Astrocyte (in vitro differentiated cells and primary cell): Measurements from ENCODE around the gene IQGAP3.

Experiments
- CTCF ChIP-seq: IDR thresholded peaks from 2 replicates; pipeline ENCODE4 v1.5.1; 2011; ENCODE audit warnings: low read depth, mild to moderate bottlenecking, inconsistent platforms, low read length, moderate library complexity; ENCODE audit not compliant: insufficient read depth
- EZH2 ChIP-seq: IDR thresholded peaks from 2 replicates; pipeline ENCODE4 v1.6.1; 2012; ENCODE audit warnings: mild to moderate bottlenecking, low read length, inconsistent platforms; ENCODE audit not compliant: insufficient read depth

- TF ChIP-seq CTCF: no peak
- TF ChIP-seq EZH2: no peak
Measured at GRCh38 chr1:156590326-156591180, 18.2 kb upstream of the IQGAP3 start.
